K562 (cell line): ENCODE results near the gene NUB1. TPM values are rescaled to one million over a fixed set of nuclear protein-coding genes. Genes with fewer than 3 reads are reported as not detected.

Source experiments
- ATAC-seq: fragments of 200-7000 bp; cut with Tn5 transposase; 3 replicates; pipeline ENCODE4 v1.9.1; 2020; ENCODE audit warnings: moderate library complexity
- BruUV-seq: library from RNA; stranded (reverse); fragments of 400-500 nt; replicated peaks from 2 replicates; lab custom pipeline; 2021; lab: Mats Ljungman, UMichigan
- CTCF ChIA-PET: fragments of 300-600 bp; formaldehyde crosslinking; extraction: SDS; loops from one replicate; lab custom pipeline; 2021; ENCODE audit warnings: low intra/inter-chr PET ratio; lab: Yijun Ruan, JAX
- POLR2A ChIA-PET: fragments of 300-600, 350-650 bp; sonication (Branson Sonifier 250); formaldehyde crosslinking; extraction: SDS; loops from one replicate; lab custom pipeline; 2021; ENCODE audit warnings: antibody characterized with exemption, inconsistent platforms; lab: Yijun Ruan, JAX
- DNase-seq, 4 experiments: peaks; one replicate each; pipeline versions ENCODE4 v3.0.0 to v3.0.0-alpha.2; 2011 to 2018; ENCODE audit warnings: low spot score in 3 of 4, mixed read lengths in 3 of 4; ENCODE audit errors: extremely low read depth in 1 of 4
- FAIRE-seq: peaks from 2 replicates; lab custom pipeline; 2011; peaks lifted over from hg19 to GRCh38; lab: Jason Lieb, UNC
- H2AFZ ChIP-seq: 2 replicates; pipeline ENCODE4 v1.6.0; 2011; ENCODE audit warnings: low read depth, low read length, control low read depth, inconsistent platforms
- H3K27ac ChIP-seq: fragments of 200-600 bp; 3 replicates; pipeline ENCODE4 v1.8.0; 2011; ENCODE audit warnings: low read depth, mild to moderate bottlenecking, control low read depth, inconsistent platforms, low read length, moderate library complexity, mixed read lengths; ENCODE audit errors: extremely low read depth
- H3K27me3 ChIP-seq, 2 experiments: fragments of 300-600 bp in 1 of 2; 2 replicates in 1 of 2; 3 replicates in 1 of 2; pipeline versions ENCODE4 v1.6.0 to v1.8.0; 2011; ENCODE audit warnings: inconsistent platforms in 2 of 2, low read length in 2 of 2, mild to moderate bottlenecking in 1 of 2, mixed read lengths in 1 of 2, moderate library complexity in 1 of 2; ENCODE audit not compliant: control insufficient read depth in 2 of 2, insufficient read depth in 2 of 2
- H3K36me3 ChIP-seq: fragments of 300-600 bp; 3 replicates; pipeline ENCODE4 v1.8.0; 2011; ENCODE audit warnings: mild to moderate bottlenecking, low read length, inconsistent platforms; ENCODE audit not compliant: control insufficient read depth, insufficient read depth
- H3K4me1 ChIP-seq, 2 experiments: fragments of 200-600 bp in 1 of 2; replicated peaks in 1 of 2; 2 replicates in 1 of 2; 3 replicates in 1 of 2; pipeline versions ENCODE4 v1.5.1 to v1.8.0; 2011; ENCODE audit warnings: inconsistent platforms in 2 of 2, low read length in 2 of 2, mild to moderate bottlenecking in 1 of 2, mixed read lengths in 1 of 2, moderate library complexity in 1 of 2; ENCODE audit not compliant: control insufficient read depth in 2 of 2, insufficient read depth in 2 of 2
- H3K4me2 ChIP-seq: 2 replicates; pipeline ENCODE4 v1.6.1; 2011; ENCODE audit warnings: low read length, control low read depth, inconsistent platforms, mixed read lengths; ENCODE audit not compliant: insufficient read depth
- H3K4me3 ChIP-seq: fragments of 200-600 bp; sonication (generic), shearing (Covaris generic); 2 replicates; pipeline ENCODE4 v1.5.1; 2016; ENCODE audit warnings: control low read depth, inconsistent platforms
- H3K79me2 ChIP-seq: fragments of 200-600 bp; 3 replicates; pipeline ENCODE4 v1.8.0; 2011; ENCODE audit warnings: low read length, inconsistent platforms; ENCODE audit not compliant: control insufficient read depth, insufficient read depth
- H3K9ac ChIP-seq, 2 experiments: 2 replicates each; pipeline versions ENCODE4 v1.6.0 to v1.6.1; 2011; ENCODE audit warnings: low read depth in 2 of 2, low read length in 2 of 2, control low read depth in 1 of 2, inconsistent platforms in 1 of 2, mild to moderate bottlenecking in 1 of 2, mixed read lengths in 1 of 2; ENCODE audit not compliant: insufficient read depth in 1 of 2
- H3K9me1 ChIP-seq: one replicate; pipeline ENCODE4 v1.6.0; 2011; ENCODE audit warnings: inconsistent platforms, mild to moderate bottlenecking, low read length, moderate library complexity; ENCODE audit not compliant: control insufficient read depth, insufficient read depth
- H3K9me3 ChIP-seq: replicated peaks from 2 replicates; pipeline ENCODE4 v1.5.1; 2011; ENCODE audit warnings: low read depth, low read length, inconsistent platforms; ENCODE audit not compliant: control insufficient read depth, insufficient read depth
- H4K20me1 ChIP-seq: replicated peaks from 2 replicates; pipeline ENCODE4 v1.6.1; 2011; ENCODE audit warnings: low read length, inconsistent platforms, mixed read lengths; ENCODE audit not compliant: control insufficient read depth, insufficient read depth
- HNRNPH1 ChIP-seq: fragments of 200-400 bp; formaldehyde crosslinking; optimal IDR thresholded peaks from 2 replicates; pipeline ENCODE3; 2017; ENCODE audit warnings: low read depth, mild to moderate bottlenecking, low read length, moderate library complexity
- MCM2 ChIP-seq: fragments of 450-650 bp; IDR thresholded peaks from 2 replicates; pipeline ENCODE4 v1.6.1; 2017; ENCODE audit warnings: low read depth, mild to moderate bottlenecking
- MXI1 ChIP-seq: IDR thresholded peaks from 2 replicates; pipeline ENCODE4 v1.6.1; 2011; ENCODE audit warnings: low read depth, mild to moderate bottlenecking, improper control_type of control experiment, low read length
- SP2 ChIP-seq: IDR thresholded peaks from 2 replicates; pipeline ENCODE4 v1.6.1; 2011; ENCODE audit warnings: mild to moderate bottlenecking, low read depth, low read length, moderate library complexity; ENCODE audit not compliant: poor library complexity, severe bottlenecking; ENCODE audit errors: extremely low read depth
- SRF ChIP-seq, 2 experiments: fragments of 250-450, 450-650 bp in 1 of 2; sonication (Bioruptor Pico) in 1 of 2; sonication (generic) in 1 of 2; formaldehyde crosslinking; IDR thresholded peaks; 2 replicates each; pipeline versions ENCODE4 v1.5.0 to v1.5.1; 2020 to 2022; ENCODE audit warnings: mild to moderate bottlenecking in 1 of 2, missing genetic modification reagents in 1 of 2
- TAL1 ChIP-seq: fragments of 450-650 bp; IDR thresholded peaks from 2 replicates; pipeline ENCODE4 v1.6.1; 2016; ENCODE audit warnings: mild to moderate bottlenecking
- TCF7L2 ChIP-seq: fragments of 150-350 bp; IDR thresholded peaks from 2 replicates; pipeline ENCODE4 v1.6.1; 2016; ENCODE audit warnings: low read depth, mild to moderate bottlenecking, low read length, moderate library complexity
- ZC3H4 ChIP-seq: sonication (generic); formaldehyde crosslinking; IDR thresholded peaks from 2 replicates; pipeline ENCODE4 v1.9.0; 2021; ENCODE audit warnings: missing genetic modification reagents, borderline replicate concordance
- ZFX ChIP-seq: sonication (generic); formaldehyde crosslinking; IDR thresholded peaks from 2 replicates; pipeline ENCODE4 v1.8.0; 2022; ENCODE audit warnings: mild to moderate bottlenecking, missing genetic modification reagents, moderate library complexity
- ZNF175 ChIP-seq: fragments of 200-800 bp; sonication (Bioruptor generic); IDR thresholded peaks from 2 replicates; pipeline ENCODE4 v1.6.1; 2016; ENCODE audit warnings: low read depth, mild to moderate bottlenecking, missing genetic modification characterization, missing compliant biosample characterization
- ZNF3 ChIP-seq: fragments of 250-450 bp; sonication (Bioruptor Pico); IDR thresholded peaks from 2 replicates; pipeline ENCODE4 v1.5.0; 2021; ENCODE audit warnings: mild to moderate bottlenecking, moderate library complexity
- WGBS: fragments of 100-300 bp; shearing (Covaris generic); methylation state at CpG from one replicate; pipeline ENCODE4 v1.1.6; 2016; ENCODE audit warnings: low coverage, mixed read lengths; ENCODE audit not compliant: insufficient coverage; ENCODE audit errors: missing lambda C conversion rate; 5-methylcytosine and 5-hydroxymethylcytosine counted together
- in situ Hi-C: fragments of 300-500 bp; cut with MboI; formaldehyde crosslinking; loops from 4 replicates; pipeline ENCODE4 v1.15.0; 2018; ENCODE audit warnings: inconsistent platforms, mixed read lengths
- intact Hi-C: fragments of 100-400 bp; cut with micrococcal nuclease; formaldehyde crosslinking; loops from 2 replicates; pipeline ENCODE4 v1.14.2; 2022
- polyA plus RNA-seq, 8 experiments: library from polyadenylated mRNA; depleted of rRNA in 4 of 8; stranded (reverse) in 5 of 8; unstranded in 3 of 8; fragments of >200 nt; fragmentation: Nextera tagmentation in 2 of 8; fragmentation: Illumina TruSeq in 1 of 8; extraction: Ambion mirVana in 2 of 8; extraction: Trizol in 1 of 8; gene quantifications; 2 replicates each; pipeline versions ENCODE4 v1.2.1 to v1.2.3, GENCODE V29; 2011 to 2014; ENCODE audit warnings: inconsistent platforms in 1 of 8, missing spikeins in 1 of 8
- total RNA-seq, 7 experiments: library from RNA; depleted of rRNA in 6 of 7; stranded (reverse); fragments of >200 nt in 6 of 7; fragmentation: Illumina TruSeq in 2 of 7; extraction: Trizol in 2 of 7; gene quantifications; 2 replicates each; pipeline versions ENCODE4 v1.2.1 to v1.2.3, GENCODE V29; 2011 to 2021; ENCODE audit warnings: low replicate concordance in 1 of 7
- TF ChIP-seq, protein P1 (sequence below), 2 experiments: fragments of 450-650 bp in 1 of 2; sonication (generic) in 1 of 2; formaldehyde crosslinking; conservative IDR thresholded peaks; 2 replicates each; pipeline versions ENCODE4 v1.4.0 to v1.8.1; 2020 to 2022; ENCODE audit warnings: mild to moderate bottlenecking in 1 of 2, missing genetic modification reagents in 1 of 2
- TF ChIP-seq, protein P2 (sequence below): sonication (generic); formaldehyde crosslinking; IDR thresholded peaks from 2 replicates; pipeline ENCODE4 v1.8.1; 2023; ENCODE audit warnings: mild to moderate bottlenecking, missing genetic modification reagents

NUB1 gene
- total and polyA plus RNA-seq, 9 of the 15 experiments (the other 6 are each of a cell fraction or from before 2014, with no cell fraction given): 43.2 to 159 (median 85.2) TPM

DNA sequence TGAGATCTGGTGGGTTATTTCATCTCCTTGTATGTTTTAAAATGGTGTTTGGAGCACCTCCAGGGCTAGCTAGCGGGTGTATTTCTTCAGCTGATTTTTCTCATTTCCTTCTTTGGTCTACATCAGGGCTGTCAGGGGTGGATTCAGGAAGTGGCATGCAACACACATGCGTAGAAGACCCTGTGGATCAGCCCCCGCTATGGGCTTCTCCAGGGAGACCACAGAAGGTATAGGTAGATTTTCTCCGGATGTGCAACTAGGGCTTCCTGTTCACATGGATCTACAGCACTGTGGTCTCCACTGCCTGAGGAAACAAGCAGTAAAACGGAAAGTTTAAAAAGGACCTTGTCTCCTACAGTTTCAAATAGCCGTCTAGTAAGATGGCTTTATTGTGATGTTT lies 10.4 kb downstream of the NUB1 start:
- ATAC-seq (no peak), DNase-seq (no peak), FAIRE-seq (no peak)
- POLR2A ChIA-PET: interaction anchor here (1.0 to 1.7 kb wide), 5 partner anchors 9 to 36 kb away, joined by 3 to 7 read pairs (median 6); no protein-coding TSS in a partner anchor
- WGBS: 91% methylated on average over 6 of the region's 6 CpGs
- Histone ChIP-seq H3K27ac (no peak overlapping the region), H2AFZ (no peak overlapping the region), H3K27me3 (no peaks in the 10 kb centered on the region), H3K4me1 (peaks cover 4 to 11% of the 10 kb centered on the region in 2 experiments; a peak in 4 of 5 replicates), H4K20me1 (0 out of 2 replicates have a peak, but pooled peaks cover 4% of the 10 kb centered on the region), H3K9ac (no peak overlapping the region), H3K79me2 (no peaks in the 10 kb centered on the region), H3K9me1 (no peaks in the 10 kb centered on the region), H3K36me3 (peaks cover 79% of the 10 kb centered on the region), H3K4me2 (no peak overlapping the region), H3K4me3 (no peak overlapping the region), H3K9me3 (no peaks in the 10 kb centered on the region)
- CTCF ChIA-PET: interaction anchor here (3.6 kb wide), 1 partner anchor 36 kb away, joined by 73 read pairs; no protein-coding TSS in a partner anchor
- in situ Hi-C loops: loop anchor here (10.0 kb wide), 1 partner anchor 1337 kb away; no protein-coding TSS in a partner anchor
- no TSS peak for BruUV-seq
- intact Hi-C loops: loop anchor here (5.0 kb wide), 1 partner anchor 180 kb away; no protein-coding TSS in a partner anchor
- TF ChIP-seq ZNF175 (CRISPR knock-in tag) (no peak), HNRNPH1 (no peak), ZC3H4 (CRISPR knock-in tag) (no peak), ZFX (no peak), MCM2 (no peak), TAL1 (no peak), MXI1 (no peak), TCF7L2 (no peak), SP2 (no peak), ZNF3 (no peak), SRF (CRISPR knock-in tag; IDR thresholded peaks at IDR 0.05) (no peak)
- TF ChIP-seq, protein P1, sequence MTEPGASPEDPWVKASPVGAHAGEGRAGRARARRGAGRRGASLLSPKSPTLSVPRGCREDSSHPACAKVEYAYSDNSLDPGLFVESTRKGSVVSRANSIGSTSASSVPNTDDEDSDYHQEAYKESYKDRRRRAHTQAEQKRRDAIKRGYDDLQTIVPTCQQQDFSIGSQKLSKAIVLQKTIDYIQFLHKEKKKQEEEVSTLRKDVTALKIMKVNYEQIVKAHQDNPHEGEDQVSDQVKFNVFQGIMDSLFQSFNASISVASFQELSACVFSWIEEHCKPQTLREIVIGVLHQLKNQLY (CRISPR knock-in tag; conservative IDR thresholded peaks at IDR 0.05): no peak
- TF ChIP-seq, protein P2, sequence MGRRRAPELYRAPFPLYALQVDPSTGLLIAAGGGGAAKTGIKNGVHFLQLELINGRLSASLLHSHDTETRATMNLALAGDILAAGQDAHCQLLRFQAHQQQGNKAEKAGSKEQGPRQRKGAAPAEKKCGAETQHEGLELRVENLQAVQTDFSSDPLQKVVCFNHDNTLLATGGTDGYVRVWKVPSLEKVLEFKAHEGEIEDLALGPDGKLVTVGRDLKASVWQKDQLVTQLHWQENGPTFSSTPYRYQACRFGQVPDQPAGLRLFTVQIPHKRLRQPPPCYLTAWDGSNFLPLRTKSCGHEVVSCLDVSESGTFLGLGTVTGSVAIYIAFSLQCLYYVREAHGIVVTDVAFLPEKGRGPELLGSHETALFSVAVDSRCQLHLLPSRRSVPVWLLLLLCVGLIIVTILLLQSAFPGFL: no peak
